COLO829 (cell line): ENCODE data around the gene NPR2.

Experiments used
- DNase-seq: peaks from one replicate; pipeline ENCODE4 v3.0.0; 2012; ENCODE audit warnings: low spot score

Gene NPR2

DNA sequence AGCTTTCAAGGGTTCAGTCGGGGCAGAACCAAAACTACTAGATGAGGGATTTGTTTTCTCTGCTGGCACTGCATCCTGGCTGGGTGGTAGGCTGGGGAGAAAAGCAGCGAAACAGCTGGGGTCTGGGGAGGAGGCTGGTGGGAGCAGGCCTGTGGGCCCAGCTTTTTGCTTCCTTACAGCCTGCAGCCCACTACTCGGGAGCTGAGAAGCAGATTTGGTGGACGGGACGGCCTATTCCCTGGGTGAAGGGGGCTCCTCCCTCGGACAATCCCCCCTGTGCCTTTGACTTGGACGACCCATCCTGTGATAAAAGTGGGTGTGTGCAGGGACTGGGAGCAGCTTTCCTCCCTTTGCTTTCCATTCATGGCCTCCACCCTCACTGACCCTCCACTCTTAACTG, 9.1 kb downstream of the NPR2 start:
- no peak for DNase-seq

DNA sequence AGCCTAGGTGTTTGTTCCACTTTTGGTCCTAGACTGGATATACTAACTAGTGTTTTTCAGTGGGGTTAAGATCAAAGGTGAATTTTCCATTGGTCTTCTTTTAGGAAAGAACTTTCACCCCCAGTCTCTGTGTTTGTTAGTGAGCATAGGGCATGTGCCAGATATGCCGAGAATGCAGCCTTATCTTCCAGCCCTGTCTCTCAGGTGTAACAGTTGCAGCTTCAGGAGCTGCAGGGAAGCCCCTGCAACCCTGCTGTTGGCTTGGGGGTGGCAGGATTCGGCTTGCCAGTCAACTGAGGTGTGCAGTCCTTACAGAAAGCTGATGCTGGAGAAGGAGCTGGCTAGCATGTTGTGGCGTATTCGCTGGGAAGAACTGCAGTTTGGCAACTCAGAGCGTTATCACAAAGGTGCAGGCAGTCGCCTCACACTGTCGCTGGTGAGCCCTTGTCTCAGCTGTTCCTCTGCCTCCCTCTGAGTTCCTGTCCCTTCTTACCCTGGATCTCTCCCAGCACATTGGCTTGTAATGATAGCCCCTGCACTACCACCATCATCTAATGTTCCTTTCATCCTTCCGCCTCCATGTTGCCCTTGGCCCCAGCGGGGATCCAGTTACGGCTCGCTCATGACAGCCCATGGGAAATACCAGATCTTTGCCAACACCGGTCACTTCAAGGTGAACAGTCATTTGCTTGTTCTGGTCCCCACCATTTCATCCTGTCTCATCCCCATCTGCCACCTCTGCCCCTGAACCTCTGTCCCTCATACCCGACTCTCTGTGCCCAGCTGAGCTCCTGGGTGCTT, 10.1 kb downstream of the NPR2 start:
- DNase-seq: no peak

DNA sequence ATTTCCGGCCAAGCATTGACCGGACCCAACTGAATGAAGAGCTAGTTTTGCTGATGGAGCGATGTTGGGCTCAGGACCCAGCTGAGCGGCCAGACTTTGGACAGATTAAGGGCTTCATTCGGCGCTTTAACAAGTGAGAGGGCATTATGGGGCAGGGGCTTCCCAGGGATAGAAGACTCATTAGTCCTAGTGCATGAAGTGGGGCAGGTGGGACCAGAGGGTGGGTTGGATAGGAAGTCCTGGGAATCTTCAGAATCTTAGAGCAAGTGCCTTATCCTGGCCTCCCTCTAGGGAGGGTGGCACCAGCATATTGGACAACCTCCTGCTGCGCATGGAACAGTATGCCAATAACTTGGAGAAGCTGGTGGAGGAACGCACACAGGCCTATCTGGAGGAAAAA, 14.7 kb downstream of the NPR2 start:
- no peak for DNase-seq

DNA sequence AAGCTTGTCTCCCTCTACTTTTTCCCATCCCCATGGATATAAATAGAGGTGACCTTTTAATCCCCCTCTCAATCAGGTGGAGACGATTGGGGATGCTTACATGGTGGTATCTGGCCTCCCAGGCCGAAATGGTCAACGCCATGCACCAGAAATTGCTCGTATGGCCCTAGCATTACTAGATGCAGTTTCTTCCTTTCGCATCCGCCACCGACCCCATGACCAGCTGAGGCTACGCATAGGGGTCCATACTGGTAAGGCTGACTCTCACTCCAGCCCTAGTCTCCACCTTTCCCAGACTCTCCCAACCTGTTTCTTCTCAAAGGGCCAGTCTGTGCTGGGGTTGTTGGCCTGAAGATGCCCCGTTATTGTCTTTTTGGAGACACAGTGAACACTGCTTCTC, 17.0 kb downstream of the NPR2 start:
- no peak for DNase-seq

DNA sequence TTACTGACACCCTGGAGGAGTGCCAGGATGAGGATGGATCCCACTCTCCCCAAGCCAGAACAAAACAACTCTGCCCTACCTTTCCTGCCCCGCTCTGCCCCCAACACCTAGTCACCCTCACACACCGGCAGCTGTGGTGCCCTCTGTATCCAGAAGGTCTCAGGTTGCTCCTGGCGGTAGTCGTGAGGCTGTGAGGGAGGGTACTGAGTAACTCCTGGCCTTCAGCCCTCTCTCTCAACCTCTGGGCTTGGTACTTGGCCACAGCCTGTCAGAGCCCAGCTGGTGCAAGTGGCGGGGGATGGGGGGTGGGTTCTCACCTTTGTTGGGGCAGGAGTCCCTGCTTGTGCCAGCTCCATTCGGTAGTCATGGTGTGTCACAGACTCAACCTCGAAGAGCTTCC, 18.7 kb downstream of the NPR2 start:
- no peak for DNase-seq

DNA sequence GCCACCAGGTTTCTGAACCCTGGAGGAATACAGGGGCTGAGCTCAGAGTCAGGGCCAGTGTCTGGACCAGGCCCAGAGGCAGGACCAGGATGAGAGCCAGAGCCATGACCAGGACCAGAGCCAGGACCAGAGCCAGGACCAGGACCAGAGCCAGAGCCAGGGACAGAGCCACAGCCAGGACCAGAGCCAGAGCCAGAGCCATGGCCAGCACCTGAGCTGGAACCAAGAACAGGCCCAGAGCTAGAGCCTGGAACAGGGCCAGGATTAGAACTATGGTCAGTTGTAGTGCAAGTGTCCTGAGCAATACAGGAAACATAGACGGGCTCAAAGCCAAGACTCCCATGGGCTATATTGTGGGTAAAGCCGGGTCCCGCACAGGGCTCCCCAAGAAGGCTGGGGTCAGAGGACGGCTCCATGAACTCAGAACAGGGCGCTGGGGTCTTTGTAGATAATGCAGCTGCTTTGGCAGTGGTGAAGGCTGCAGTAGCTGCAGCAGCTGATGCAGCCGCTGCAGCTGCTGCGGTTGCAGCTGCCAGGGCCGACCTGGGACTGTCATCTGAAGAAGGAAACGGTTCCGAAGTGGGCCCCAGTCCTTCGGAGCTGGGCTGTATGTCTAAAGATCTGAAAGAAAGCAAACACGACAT, 20.1 kb downstream of the NPR2 start:
- no peak for DNase-seq

DNA sequence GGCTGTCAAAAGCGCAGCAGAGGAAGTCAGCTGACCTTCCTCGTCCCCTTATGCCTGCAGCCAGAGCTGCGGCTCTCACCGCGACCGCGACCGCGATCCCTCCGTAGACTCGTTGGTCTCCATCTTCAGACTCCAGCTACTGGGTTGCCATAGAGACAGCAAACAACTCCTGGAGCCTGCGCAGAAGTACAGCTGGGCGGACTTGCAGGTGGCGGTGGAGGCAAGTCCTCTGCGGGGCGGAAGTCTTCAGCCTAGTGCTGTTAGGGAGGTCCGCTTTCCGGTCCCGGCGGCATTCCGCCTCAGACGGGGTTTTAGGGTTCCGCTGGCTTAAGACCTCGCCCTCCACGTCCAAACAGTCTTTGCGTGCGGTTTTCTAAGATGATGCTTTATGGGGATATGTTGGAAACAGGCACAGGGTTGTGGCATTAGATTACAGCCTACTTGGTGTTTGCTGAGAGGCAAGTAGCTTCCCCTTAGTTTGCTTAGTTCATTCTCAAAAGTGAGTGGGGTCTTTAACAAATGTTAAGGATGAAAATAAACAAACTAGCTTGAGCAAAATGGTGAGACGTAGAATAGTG, 20.7 kb downstream of the NPR2 start, which contains the start of gene SPAG8:
Gene SPAG8, minus strand, starts transcription at position 238 of the 578 bp plus-strand sequence. Its CDS starts 115 bp downstream, at position 123.
- peak; percentile 98 for DNase-seq

DNA sequence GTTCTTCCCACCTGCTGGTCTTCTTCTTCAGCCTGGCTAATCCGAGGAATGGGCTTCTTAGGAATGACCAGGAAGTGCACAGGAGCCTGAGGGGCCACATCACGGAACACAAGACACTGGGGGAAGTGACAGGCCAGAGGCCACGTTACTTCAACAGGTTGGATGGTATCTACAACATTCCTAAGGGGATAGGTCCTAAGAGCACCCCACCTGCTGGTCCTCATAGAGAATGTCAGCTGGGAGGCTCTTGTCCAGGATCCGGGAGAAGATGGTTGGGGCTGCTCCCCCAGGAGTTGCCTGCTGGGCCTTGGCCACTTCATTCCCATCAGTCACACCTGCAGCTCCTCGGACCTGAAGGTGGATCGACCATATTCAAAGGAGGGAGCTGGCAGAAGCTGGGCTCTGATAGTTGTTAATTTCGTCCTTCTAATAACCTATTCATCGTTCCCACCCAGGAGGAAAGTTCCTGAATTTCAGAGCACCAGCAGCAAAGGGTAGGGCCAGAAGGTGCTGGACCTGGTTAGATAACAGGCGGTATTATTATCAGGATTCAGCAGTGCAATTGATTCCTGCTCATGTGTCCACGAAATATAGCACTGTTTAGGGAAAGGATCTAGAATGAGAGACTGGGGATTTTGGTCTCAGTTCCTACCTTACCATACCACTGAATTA, 22.2 kb downstream of the NPR2 start:
- DNase-seq: peak; percentile 39

DNA sequence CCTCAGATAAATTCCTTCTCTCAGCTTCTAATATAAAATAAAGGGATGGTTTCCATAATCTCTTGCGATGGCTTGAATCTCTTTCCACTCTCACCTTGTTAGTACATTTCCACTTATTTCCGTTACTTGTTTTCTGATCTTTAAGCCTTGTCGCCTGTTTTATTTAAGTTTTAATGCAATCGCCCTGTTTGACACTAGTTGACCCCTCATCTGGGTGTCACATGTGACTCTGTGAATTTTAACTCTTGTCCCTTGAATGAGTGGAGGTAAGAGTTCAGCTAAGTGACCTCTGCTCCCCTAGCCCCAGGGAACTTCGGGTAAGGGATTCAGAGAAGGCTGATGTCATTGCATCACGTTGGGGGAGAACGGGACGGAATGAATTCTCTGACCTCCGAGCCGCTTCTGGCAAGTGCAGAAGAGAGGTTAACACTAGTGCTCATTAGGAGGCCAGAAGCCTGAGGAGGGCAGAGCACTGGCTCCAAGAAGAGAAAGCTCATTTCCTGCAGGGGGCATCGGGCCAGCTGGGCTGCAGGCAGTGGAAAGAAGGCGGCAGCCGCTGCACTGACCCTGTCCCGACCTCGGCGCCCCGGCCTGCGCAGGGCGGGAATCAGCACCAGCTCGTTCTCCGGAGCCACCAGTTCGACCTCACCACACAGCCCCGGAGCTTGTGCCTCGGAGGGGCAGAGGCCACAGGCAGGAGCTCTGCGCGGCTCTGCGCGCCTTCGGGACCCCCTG, 22.9 kb downstream of the NPR2 start:
- peak; percentile 68 for DNase-seq

DNA sequence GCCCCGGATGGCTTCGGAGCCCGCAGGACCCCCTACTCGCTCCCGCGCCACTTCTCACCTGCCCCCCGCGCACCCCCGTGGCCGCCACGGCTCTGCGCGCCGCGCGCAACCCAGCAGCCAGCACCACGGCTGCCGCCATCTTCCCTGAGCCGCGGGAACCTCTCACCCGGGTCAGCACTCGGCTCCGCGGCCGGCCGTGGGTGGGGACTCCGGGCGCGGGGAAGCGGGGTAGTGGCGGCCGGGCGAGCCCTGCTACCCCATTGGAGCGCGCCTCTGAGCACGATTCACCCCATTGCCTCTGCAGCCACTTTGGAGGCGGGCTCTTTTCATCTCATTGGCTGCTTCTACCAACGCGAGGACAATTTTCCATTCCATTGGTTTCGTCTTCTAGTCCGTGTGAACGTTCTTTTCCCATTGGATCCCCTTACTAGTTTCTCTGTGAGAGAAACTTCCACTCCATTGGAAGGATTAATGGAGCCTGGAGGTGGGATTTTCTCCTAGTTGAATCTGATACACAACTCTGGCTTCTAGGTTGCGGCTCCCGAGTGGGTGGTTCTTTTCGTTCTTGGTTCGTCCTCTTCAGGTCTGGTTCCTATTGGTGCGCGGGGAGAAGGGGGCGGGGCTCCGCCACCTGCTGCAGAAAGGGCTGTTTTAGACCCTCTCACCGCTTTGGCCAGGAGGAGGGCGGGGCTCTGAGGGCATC, 23.6 kb downstream of the NPR2 start, which contains the start of gene HINT2:
Gene HINT2, minus strand, starts transcription at position 202 of the 703 bp plus-strand sequence. Its CDS starts 63 bp downstream, at position 139.
- DNase-seq: peak; percentile 99

DNA sequence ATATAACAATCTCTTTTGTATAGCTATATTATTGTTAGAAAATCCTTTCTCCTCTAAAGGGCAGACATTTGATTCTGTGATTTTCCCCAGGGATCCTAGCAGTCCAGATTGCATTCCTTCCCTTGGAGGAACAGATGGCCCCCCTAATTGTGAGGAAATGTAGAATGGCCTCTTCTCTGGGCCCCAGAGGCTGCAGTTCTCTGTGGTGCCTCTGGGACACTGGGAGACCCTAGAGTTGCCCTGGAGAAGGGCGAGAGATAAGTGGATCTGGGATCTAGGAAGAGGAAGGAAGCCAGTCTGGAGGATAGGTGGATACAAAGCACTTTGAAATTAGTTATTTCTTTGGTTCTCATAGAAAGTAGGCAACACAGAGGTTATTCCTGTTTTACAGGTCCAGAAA, 25.3 kb downstream of the NPR2 start:
- no peak for DNase-seq

DNA sequence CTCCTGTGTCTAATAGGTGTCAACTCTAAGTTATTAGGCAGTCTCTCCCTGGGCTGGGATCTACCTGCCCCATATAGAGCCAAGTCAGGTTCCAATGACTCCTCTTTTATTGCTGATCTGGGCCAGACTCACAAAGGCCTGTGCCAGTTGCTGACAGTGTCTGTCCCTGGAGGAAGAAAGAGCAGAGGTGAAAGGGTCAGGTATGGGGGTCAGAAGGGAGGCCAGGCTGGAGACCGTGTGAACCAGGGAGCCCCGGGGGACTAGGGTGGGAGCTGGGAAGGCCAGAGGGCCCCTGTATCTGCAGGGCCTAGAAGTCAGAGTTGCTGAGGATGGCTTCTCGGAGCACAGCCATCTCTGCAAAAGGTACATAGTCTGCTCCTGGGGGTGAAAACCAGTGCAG, 26.9 kb downstream of the NPR2 start:
- DNase-seq: no peak

DNA sequence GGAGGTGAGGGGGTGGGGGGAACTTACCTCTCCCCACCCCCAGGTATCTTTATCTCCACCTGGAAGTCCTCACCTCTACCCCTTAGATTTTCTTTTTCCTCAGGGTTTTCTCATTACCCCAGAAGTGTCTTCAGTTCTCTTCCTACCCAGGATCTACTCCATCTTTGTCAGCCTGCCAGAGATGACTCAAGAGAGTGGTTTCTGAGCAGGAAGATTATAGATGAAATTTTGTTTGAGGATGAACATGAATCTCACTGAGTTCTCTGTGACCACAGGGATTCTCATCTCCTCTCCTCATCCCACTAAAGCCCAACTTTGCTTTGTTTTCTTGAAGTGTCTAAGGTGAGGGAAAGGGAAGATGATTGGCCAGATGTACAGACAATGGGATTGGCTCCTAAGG, 28.7 kb downstream of the NPR2 start:
- DNase-seq: no peak

DNA sequence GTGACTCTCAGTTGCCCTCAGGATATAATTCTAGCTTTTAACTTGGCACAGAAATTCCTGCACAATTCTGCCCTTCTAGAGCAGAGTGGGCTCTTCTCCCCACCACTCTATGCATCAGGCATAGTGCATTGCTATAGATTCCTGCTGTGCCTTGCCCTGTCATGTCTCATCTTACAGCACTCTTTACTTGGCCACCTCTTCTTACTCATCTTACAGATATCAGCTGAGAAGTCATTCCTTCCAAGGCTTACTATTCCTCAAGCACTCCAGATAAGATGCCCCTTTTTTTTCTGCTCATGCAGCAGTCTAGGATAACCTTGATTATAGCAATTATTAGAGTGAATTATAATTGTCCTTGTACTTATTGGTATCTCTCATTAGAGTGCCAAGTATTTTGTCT, 31.5 kb downstream of the NPR2 start:
- DNase-seq: no peak

DNA sequence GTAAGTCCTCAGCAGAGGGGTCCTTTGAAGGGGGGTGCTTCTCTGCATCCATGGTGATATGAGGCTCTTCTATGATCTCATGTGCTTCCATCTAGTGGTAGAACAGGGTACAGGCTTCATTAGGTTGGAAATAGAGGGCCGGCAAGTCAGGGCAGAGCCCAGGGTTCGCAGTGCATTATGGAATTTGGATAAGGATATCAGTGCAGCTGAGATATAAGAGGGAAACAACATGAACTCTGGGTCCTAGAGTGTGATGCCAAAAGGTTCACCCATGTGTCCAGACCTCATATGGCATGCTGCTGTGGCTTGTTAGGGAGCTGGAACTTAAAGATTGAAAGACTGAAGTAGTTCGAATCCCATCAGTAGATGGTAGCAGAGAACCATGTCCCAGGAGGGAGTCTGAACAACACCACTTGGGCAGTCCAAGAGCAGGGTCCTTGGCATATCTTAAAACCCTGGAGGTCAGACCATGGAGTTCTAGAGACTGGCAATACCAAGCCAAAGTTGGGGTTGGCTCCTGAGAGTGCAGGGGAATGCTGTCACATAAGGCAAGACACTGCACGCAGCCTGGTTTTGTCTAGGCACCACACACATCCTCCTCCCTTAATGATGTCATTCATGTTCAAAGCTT, 34.8 kb downstream of the NPR2 start:
- DNase-seq: peak; percentile 74

DNA sequence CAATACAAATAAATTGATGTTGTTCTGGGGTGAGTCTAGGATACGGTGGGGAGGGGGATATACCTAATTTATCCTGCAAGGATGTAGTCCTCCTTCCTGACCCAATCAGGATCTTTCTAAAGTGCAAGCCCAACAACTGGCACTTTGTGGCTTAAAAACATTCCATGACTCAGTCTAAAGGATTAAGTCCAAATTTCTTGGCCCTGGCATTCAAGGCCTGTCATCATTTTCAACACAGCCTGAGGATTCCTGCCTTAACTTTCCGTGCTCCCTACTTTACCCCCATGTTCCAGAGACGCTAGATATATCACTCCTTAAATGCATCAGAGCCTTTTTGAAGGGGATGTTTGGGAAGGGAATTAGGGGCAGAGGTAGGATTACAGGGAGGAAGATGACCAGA, 36.1 kb downstream of the NPR2 start:
- no peak for DNase-seq

DNA sequence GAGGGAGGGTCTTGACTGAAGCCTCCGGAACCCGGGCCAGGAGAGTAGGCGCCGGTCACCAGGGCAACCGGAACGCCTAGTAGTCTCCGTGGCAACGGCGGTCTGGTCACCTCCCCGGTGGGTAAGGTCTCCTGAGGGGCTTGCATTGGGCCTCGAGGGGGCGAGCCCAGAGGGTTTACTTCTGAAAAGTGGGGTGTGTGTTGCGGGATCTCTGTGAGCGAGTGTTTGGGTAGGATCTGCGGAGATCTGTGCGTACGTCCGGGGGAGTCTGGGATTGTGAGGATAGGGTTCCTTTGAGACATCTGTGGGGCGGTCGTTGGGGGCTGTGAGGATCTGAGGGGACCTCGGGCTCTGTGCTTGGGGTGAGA, 37.3 kb downstream of the NPR2 start, which contains the start of gene FAM221B:
Gene FAM221B, minus strand, starts transcription at position 17 of the 368 bp plus-strand sequence. CDS start 2,571 bp downstream, outside the sequence.
- no peak for DNase-seq

DNA sequence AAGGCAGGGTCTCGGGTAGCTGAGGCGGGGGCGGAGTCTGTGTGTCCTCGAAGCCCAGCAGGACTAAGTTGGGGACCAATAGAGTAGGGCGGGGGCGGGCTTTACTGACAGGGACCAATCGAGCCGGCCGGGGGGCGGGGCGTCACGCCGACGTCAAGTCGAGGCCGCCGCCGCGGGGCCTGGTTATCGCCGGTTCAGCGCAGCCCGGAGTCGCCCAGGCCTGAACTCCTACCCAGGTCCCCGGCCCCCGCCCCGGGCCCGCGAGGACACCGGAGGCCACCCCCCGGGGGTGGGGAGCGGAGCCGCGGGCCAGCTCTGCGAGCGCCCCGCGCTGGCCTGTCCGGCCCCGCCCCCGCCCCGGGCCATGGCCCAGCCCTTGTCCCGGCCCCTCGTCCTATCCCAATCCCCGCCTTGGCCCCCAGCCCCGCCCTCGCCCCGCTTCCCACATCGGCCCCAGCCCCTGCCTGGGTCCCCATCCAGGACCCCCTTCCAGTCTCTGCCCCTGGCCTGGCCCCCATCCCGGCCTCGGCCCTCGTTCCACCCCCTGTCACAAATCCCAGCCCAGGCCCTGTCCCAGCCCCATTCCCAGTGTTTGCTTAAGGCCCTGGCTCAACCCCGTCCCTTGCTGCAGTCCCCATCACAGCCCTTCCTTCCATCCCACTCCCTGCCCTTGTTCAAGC, 37.8 kb downstream of the NPR2 start, which contains the start of gene TMEM8B:
Gene TMEM8B, plus strand, starts transcription at position 145 of the 680 bp plus-strand sequence. Its CDS starts 220 bp downstream, at position 365.
- peak; percentile 92 for DNase-seq

DNA sequence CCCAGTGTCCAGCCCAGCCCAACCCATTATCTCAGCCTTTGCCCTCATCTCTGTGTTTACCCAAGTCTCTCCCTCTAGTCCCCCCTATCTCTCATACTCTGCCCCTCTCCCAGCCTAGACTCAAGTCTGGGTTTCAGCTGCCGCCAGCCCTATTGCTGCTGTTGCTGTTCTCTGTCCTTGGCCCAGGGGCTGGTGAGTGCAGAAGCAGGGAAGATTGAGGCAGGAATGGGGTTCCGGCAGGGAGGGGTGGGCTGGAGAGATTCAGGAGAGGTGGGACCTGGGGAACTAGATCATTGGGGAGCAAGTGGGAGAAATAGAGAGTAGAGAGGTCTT, 38.3 kb downstream of the NPR2 start:
- DNase-seq: no peak

DNA sequence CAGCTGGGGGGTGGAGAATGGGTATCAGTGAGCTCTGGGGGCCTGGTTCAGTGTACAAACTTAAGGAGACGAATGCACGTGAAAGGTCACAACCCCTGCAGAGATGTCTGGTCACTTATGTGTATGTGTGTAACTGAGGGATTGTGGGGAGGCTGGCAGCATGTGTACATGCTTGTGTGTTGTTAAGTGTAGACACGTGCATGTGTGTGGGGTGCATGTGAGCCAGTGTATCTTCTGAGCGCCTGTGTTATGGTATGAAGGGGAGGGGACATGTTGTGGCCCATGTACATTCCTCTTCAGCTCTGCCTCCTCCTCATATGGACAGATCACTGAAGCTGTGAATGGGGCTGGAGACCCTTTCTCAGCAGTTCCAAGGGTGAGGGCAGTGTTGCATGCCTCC, 39.6 kb downstream of the NPR2 start:
- DNase-seq: no peak
